H4 (cell line): ENCODE measurements around the gene SIGLECL1. TPM values are rescaled to one million over a fixed set of nuclear protein-coding genes. Genes with fewer than 3 reads are reported as not detected.

Experiments used
- DNase-seq: peaks from one replicate; pipeline ENCODE4 v3.0.0-alpha.2; 2015; ENCODE audit warnings: low spot score
- total RNA-seq: library from RNA; depleted of rRNA; stranded (reverse); fragments of >200 nt; shearing (Covaris generic); gene quantifications from 2 replicates; pipeline ENCODE4 v1.2.3, GENCODE V29; 2014; rRNA removed

SIGLECL1 gene
- total RNA-seq: 0.39 TPM in 1 of 2 replicates, not detected in the other

- peak; percentile 33 for DNase-seq
Observed at GRCh38 chr19:51250786-51251467, at the start of gene SIGLECL1. Gene SIGLECL1 (plus strand): TSS chr19:51251080. CDS start chr19:51264073, 12,993 bp downstream.

DNA sequence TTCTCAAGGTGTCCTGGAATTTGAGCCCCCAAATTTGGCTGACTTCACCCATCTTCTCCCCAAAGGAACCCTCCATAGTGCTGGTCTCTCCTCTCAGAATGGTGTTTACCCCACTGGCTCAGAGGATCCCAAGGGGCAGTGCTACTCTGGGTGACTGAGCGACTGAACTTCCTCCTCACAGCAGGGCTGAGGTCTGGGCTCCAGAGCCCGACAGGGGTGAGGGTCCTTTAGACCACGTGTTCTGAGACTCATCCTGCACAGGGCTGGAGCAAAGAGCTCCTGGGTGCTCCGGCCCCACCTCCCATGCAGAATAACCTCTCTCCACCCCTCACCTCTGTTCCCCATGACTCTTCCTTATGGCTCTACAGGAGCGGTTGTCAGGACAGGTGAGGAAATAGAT, 49.2 kb upstream of the SIGLECL1 start:
- DNase-seq: no peak

DNA sequence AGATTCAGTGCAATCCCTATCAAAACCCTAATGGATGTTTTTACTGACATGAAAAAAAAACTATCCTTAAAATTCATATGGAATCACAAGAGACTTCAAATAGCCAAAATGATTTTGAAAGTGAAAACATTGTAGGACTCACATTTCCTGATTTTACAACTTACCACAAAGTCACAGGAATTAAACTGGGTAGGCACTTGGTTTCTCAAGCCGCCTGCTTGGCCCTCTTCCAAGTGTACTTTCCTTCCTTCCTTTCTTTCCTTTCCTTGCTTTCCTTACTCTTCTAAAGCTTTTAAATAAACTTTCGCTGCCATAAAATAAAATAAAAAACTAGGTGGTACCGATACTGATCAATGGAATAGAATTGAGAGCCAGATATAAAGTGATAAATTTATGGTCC, 47.0 kb upstream of the SIGLECL1 start:
- no peak for DNase-seq

DNA sequence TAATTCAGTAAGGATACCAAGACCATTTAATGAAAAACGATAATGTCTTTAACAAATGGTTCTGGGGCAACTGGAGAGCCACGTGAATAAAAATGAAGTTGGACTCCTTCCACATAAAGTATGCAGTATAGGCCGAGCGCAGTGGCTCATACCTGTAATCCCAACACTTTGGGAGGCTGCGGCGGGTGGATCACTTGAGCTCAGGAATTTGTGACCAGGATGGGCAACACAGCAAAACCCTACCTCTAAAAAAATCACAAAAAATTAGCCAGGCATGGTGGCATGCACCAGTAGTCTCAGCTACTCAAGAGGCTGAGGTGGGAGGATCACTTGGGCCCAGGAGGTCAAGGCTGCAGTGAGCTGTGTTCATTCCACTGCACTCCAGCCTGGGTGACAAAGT, 46.6 kb upstream of the SIGLECL1 start:
- DNase-seq: no peak

DNA sequence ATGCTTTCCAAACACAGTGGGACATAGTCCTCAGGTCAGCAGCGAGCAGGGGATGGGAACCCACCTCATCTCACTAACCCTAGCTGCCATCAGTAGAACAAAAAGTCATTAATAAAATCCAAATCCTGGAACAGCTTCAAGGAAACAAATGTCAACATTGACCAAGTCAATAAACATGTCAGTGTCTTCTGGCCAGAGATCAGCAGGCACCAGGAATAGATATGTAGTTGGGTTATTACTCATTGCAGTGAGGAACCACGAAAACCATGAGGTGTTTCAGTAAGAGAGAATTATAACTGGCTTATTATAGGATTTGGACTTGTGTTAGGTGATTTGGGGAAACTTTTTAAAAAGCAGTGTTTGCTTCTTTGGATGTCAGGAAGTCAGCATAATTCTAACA, 43.1 kb upstream of the SIGLECL1 start:
- DNase-seq: no peak

GRCh38 chr19:51210191-51210784, 40.6 kb upstream of the SIGLECL1 start:
- no peak for DNase-seq

- peak; percentile 38 for DNase-seq
Observed at GRCh38 chr19:51210874-51211361, 40.0 kb upstream of the SIGLECL1 start.

- no peak for DNase-seq
Observed at GRCh38 chr19:51211833-51212232, 39.0 kb upstream of the SIGLECL1 start.

GRCh38 chr19:51219307-51219706, 31.6 kb upstream of the SIGLECL1 start:
- no peak for DNase-seq

DNA sequence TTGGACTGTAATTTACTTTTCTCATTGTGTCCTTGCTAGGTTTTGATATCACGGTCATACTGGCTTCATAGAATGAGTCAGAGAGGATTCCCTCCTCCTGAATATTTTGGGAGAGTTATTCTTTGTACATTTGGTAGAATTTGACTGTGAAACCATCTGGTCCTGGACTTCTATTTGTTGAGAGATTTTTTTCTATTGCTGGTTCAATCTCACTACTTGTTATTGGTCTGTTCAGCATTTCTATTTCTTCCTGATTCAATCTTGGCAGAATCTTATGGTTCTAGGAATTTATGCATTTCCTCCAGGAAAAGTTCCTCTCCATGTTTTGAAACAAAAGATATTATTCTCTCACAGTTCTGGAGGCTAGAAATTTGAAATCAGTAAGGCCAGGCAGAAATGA, 30.9 kb upstream of the SIGLECL1 start:
- no peak for DNase-seq

GRCh38 chr19:51220996-51221395, 29.9 kb upstream of the SIGLECL1 start:
- no peak for DNase-seq

DNA sequence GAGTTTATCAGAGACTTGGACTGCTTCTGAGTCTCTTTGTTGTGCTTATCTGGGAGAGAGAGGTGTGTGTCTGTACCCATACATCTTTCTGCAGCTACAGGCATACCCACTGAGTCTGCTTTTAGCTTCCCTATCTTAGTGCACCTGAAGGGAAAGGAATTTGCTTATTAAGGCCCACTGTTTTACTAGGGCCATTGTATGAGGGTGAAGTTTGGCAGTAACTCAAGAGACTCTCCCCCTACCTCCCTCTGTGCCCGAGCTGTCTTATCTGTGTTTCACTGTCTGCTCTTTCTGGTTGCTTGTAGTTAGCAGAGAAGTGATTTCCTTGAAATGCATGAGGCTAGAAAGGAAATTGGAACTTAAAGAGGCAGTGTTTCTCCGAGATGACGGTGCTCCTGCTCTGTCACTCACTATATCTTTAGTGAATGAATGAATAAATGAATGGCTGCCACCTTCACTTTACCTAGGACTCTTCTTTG, 26.7 kb upstream of the SIGLECL1 start:
- no peak for DNase-seq

DNA sequence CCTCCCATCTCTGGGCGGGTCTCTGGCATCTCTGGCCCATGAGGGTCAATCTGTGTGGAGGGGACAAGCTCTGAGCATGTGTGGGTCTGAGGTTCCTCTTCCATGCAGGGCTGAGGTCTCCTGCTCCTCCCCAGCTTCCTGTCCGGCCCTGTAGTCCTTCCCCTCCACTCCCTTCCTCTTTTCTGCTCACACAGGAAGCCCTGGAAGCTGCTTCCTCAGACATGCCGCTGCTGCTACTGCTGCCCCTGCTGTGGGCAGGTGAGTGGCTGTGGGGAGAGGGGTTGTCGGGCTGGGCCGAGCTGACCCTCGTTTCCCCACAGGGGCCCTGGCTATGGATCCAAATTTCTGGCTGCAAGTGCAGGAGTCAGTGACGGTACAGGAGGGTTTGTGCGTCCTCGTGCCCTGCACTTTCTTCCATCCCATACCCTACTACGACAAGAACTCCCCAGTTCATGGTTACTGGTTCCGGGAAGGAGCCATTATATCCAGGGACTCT, 25.9 kb upstream of the SIGLECL1 start, which contains the start of gene CD33:
CD33 (plus strand) TSS at position 183 of the 496 bp plus-strand sequence; CDS start at position 222, 39 bp downstream.
- DNase-seq: peak; percentile 29

- no peak for DNase-seq
Observed at GRCh38 chr19:51226067-51226466, 24.8 kb upstream of the SIGLECL1 start.

DNA sequence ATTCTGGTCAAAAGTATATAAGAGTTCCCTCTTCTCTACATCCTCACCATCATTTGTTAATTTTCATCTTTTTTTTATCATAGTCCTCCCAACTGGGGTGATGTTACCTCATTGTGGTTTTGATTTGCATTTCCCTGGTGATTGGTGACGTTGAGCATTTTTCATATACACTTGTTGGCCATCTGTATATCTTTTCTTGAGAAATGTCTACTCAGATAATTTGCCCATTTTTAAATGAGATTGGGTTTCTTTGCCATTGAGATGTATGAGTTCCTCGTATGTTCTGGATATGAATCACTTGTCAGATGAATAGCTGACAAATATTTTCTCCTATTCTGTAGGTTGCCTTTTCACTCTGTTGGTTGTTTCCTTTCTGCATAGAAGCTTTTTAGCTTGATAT, 23.6 kb upstream of the SIGLECL1 start:
- no peak for DNase-seq

DNA sequence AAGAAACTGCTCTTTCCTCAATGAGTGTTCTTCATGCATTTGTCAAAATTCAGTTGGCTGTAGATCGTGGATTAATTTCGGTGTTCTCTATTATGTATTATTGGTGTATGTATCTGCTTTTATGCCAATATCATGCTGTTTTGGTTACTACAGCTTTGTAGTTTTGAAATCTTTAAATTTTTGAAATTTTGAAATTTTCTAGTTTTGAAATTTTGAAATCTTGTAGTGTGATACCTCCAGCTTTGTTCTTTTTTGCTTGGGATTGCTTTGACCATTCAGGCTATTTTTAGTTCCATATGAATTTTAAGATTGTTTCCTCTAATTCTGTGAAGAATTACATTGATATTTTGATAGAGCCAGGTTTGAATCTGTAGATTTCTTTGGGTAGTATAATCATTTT, 22.9 kb upstream of the SIGLECL1 start:
- no peak for DNase-seq

DNA sequence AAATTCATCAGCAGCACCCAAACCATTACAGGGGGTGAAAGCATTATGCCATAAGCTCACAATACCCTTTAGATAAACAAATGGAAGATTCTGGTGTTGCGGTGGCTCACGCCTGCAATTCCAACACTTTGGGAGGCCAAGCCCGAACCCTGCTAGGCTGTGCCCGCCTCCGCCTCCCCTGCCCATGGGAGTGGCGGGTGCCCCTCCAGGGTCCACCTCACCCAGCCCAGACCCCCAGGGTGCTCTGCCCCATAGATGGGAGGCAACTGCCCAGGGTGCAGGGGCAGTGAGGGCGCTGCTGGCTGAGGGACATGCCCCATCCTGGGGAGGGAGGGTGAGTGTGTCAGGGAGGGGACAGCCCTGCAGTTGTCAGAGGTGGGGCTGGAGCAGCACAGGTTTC, 10.0 kb upstream of the SIGLECL1 start:
- DNase-seq: no peak

GRCh38 chr19:51242881-51243630, 7.8 kb upstream of the SIGLECL1 start:
- DNase-seq: no peak

- DNase-seq: peak; percentile 89
Observed at GRCh38 chr19:51246164-51246552, 4.7 kb upstream of the SIGLECL1 start.

GRCh38 chr19:51247972-51248590, 2.8 kb upstream of the SIGLECL1 start:
- no peak for DNase-seq

GRCh38 chr19:51251468-51251820, 564 bp downstream of the SIGLECL1 start:
- no peak for DNase-seq
